Hematopoietic multipotent progenitor cell treated with erythropoietin and hydrocortisone succinate and interleukin-3 and kit ligand, for 17 days (in vitro differentiated cells): ENCODE measurements around the gene BTN2A1.

Experiments
- DNase-seq: peaks from one replicate; pipeline ENCODE4 v3.0.0-alpha.2; 2015; ENCODE audit warnings: low spot score

Gene BTN2A1

GRCh38 chr6:26468829-26469228 is 11.1 kb downstream of the BTN2A1 start:
- DNase-seq = no peak

GRCh38 chr6:26470643-26471042 is 12.9 kb downstream of the BTN2A1 start:
- no peak for DNase-seq

GRCh38 chr6:26471970-26472369 is 14.2 kb downstream of the BTN2A1 start:
- no peak for DNase-seq

- DNase-seq = no peak
These were observed 15.0 kb downstream of the BTN2A1 start for GRCh38 chr6:26472549-26473290.

DNA sequence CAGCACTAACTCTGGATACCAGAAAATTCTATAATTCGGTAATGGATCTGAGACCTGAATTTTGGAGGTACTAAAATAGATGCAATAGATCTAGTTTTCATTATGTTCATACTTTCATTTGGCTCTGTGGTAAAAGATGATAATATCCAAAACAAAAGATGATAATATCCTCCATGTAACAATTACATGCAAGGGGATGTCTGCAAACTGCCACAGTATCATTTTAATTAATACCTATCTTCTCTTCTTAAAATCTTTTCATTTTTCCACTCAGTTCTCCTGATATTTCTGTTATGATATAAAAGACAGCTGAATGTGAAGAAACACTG is 15.6 kb downstream of the BTN2A1 start:
- no peak for DNase-seq

- DNase-seq = peak; percentile 92
These were observed 16.1 kb downstream of the BTN2A1 start for GRCh38 chr6:26473758-26474438.

DNA sequence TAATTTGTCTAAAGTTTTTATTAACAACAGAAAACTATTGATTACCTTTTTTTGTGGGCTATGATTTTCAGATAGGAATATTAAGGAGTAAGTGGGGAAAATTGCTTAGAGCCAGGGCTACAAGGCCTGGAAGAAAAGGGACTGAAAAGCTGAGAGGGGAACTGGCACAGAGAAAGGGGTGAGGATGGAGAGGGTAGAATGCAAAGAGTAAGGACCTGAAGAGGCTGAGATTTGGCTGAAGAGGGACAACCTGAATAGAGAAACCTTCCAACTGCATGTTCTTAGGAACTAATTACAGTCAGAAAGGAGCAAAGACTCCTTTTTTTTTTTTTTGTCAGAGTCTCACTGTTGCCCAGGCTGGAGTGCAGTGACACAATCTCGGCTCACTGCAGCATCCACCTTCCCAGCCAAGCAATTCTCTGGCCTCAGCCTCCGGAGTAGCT is 16.7 kb downstream of the BTN2A1 start:
- no peak for DNase-seq

DNA sequence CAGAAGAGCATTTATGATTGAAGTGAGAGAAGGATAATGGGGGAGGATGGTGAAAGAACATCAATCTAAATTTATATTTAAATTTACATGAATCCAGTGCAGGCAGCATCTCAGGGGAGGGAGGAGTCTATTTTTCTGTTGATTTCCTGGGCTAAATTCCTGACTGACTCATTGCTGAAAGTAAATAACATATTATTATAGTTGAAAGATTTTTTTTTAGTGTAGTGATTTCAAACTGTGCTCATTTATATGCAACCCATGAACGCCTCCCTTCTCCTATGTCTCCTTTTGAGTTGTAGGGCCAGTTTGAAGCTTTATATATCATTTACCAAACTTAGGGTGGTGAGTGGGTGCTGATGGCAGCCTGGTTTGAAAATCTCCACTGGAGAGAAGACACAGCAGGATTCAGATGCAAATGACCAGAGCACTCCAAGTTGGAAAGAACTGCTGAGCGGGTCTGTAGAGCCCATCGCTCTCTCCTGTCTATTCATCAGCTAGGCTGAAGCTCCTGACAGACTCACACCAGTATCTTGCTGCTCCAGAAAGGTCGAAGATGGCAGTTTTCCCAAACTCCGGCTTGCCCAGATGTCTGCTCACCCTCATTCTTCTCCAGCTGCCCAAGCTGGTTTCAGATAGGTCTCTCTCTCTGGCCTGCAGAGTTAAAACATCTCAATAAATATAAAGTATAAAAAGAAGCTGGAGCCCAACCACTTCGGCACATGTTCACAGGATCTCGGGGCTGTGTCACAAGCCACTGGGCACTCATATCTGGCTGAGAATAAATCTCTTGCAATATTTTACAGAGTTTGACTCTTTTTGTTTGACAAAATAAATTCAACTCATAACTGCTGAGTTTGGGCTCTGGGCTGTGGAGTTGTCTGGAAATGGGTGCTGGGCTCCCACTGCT is 18.3 kb downstream of the BTN2A1 start:
- no peak for DNase-seq

- no peak for DNase-seq
These were observed 19.1 kb downstream of the BTN2A1 start for GRCh38 chr6:26476896-26477295.

GRCh38 chr6:26477426-26477825 is 19.7 kb downstream of the BTN2A1 start:
- no peak for DNase-seq

- no peak for DNase-seq
These were observed 20.6 kb downstream of the BTN2A1 start for GRCh38 chr6:26478100-26478984.

DNA sequence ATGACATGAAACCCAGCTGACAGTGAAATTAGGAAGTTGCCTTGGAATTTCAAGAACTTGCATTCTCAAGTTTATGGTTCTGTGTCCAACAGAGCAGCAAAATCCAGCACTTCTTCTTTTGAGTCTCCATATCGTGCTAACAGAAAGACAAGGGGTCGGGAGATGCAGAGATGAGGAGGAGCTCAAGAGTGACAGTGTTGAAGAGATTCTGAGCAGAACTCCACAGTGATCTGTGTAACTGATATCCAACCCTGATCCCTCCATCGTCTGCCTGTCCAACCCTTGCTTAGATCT is 21.2 kb downstream of the BTN2A1 start:
- no peak for DNase-seq

DNA sequence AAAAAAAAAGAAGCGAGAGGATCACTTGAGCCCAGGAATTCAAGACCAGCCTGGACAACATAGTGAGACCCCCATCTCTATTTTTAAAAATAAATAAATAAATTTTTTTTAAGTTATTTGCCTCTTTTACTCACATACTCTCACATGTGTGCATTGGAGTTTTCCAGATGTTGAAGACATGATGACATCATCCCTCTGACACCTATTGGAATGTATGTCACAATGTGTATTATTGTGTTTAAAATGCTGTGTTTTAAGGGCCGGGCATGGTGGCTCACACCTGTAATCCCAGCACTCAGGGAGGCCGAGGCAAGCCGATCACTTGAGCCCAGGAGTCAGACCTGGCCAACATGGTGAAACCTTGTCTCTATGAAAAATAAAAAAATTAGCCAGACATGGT is 24.6 kb downstream of the BTN2A1 start:
- no peak for DNase-seq

- DNase-seq = no peak
These were observed 26.0 kb downstream of the BTN2A1 start for GRCh38 chr6:26483727-26484126.

- no peak for DNase-seq
These were observed 26.4 kb downstream of the BTN2A1 start for GRCh38 chr6:26484161-26484560.

DNA sequence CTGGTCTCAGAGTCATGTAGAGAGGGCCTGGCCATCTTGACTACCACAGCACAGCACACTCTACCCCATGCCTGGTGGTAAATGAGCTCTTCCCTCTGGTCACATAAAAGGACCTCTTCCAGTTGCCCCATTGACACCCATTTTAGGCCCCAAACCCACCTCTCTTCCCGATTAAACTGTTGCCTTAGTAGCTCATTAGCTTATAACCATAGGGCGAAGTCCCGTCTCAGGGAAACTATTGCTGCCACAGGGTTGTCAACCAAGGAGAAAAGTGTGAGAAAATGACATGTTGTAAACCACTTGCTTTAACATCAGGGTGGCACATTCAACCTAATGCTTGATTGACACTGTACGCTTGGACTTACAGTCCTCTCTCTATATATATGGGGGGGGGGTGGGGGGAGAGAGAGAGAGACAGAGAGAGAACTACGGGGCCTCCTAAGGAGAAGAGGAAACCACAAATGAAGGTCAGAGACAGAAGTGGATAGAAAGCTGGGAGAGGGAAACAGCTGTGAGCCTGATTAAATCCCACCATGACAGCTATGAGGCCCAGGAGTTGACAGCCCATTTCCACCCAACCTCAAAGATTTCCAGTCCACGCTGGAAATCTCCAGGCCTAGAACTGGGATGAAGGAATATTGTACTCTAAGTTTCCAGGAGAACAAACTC is 27.5 kb downstream of the BTN2A1 start:
- DNase-seq = no peak

- DNase-seq = no peak
These were observed 28.6 kb downstream of the BTN2A1 start for GRCh38 chr6:26486358-26486757.

GRCh38 chr6:26487466-26487865 is 29.7 kb downstream of the BTN2A1 start:
- no peak for DNase-seq

DNA sequence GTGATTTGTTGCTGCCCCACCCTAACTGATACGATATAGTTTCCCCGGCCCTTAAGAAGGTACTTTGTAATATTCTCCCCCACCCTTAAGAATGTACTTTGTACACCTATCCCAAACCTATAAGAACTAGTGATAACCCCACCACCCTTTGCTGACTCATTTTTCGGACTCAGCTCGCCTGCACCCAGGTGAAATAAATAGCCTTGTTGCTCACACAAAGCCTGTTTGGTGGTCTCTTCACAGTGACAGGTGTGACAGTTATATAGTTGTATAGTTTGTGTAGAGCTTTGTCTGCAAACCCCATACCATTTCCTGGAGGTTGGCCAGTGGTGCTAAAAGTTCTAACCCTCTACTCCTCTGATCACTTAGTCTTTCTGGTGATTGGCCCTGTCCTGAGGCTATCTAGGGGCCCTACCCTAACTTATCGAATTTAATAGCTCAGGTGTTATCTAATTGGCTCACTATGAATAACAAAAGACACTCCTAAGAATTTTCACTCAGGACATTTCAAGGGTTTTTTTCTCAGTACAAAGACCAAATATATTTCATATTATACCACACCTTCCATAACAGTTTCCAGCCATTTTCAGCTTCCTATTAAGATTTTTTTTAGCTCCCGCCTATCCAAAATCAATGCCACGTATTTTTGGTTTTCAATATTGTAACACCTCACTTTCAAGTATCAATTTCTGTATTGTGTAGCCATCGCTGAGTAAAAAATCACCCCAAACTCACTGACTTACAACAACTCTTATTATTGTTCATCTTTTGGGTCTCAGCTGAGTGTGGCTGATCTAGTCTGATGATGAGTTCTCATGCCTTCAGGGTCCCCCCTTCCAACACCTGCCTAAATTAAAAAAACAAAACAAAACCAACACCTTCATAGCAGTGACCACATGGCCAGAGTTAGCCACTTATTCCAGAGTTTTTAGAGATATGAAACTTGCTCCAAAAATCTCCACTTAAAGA is 32.5 kb downstream of the BTN2A1 start:
- DNase-seq = no peak

GRCh38 chr6:26491604-26492003 is 33.8 kb downstream of the BTN2A1 start:
- no peak for DNase-seq
